GM12874 (cell line): ENCODE results near the gene ZMYND8.

Source experiments
- TF ChIP-seq, protein P1 (sequence below): IDR thresholded peaks from 2 replicates; pipeline ENCODE4 v1.5.1; 2011; ENCODE audit warnings: low read depth, mild to moderate bottlenecking, control low read depth, low read length, moderate library complexity; ENCODE audit not compliant: insufficient read depth

ZMYND8 gene

DNA sequence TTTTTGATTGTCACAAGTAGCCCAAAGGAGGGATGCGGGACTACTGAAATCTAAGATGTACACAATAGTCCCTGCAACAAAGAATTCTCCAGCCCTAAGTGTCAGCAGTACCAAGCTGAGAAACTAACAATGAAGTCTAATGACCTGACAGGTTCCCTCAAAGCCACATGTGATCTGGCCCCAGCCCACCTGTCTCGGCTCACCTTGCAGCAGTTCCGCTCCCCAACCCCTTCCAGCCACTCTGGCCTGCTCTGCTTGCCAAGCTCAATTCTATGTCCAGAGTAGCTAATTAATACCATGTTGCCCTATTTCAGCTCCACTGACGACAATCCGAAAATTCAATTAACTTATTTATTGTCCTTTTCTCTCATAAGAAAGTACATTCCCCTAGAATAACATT is 72.1 kb downstream of the ZMYND8 start:
- TF ChIP-seq, protein P1, sequence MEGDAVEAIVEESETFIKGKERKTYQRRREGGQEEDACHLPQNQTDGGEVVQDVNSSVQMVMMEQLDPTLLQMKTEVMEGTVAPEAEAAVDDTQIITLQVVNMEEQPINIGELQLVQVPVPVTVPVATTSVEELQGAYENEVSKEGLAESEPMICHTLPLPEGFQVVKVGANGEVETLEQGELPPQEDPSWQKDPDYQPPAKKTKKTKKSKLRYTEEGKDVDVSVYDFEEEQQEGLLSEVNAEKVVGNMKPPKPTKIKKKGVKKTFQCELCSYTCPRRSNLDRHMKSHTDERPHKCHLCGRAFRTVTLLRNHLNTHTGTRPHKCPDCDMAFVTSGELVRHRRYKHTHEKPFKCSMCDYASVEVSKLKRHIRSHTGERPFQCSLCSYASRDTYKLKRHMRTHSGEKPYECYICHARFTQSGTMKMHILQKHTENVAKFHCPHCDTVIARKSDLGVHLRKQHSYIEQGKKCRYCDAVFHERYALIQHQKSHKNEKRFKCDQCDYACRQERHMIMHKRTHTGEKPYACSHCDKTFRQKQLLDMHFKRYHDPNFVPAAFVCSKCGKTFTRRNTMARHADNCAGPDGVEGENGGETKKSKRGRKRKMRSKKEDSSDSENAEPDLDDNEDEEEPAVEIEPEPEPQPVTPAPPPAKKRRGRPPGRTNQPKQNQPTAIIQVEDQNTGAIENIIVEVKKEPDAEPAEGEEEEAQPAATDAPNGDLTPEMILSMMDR: no peak

DNA sequence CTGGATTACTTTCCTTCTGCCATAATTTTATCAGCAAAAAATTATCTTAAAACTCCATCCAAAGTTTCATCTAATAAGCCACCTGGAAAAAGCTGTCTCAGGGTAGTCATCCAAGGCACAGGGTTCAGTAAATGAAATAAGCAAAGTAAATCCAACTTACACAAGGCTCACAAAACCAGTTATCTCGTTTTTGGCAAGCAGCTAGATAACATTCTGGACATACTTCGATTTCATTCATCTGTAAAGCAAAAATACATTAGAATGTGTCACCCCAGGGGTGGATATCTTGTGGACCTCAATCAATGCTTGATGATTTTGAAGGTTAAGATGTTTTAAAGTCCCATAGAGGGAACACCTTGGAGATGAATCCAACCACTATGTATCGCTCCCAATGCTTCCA is 73.1 kb downstream of the ZMYND8 start:
- TF ChIP-seq, protein P1: no peak

DNA sequence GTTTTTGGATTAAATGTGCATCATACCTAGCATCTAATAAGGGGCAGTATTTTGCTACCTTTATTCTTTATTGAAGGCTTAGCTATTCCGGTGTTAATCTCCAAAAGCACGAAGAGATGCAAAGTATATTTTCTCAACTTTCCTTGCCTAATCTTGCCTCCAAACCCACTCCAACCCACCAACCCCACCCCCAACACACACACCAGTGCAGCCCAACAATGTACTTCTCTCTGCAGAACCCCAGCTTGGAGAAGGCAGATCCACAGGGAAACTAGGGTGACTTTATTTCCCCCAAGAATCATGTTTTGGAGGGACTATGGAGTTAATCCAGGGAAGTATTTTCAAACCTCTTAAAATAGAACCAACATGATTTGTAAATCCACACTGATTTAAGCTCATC is 73.6 kb downstream of the ZMYND8 start:
- TF ChIP-seq, protein P1: no peak

DNA sequence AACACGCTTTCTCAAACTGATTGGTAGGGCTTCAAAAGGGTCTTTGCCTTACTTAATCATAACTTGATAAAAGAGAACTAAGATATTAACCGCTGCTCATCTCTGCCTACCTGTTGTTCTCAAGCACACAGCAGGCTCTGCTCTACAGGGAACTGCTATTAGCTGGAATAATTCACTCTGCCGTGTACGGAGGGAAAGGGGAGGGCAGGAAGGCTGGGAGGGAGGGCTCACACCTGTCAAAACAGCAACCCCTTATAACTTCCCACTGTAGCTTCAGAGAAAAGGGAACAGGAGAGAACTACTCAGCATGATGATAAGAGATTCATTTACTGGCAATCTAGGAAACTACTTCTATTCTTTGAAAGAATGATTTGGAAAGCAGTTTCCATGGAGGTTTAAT is 75.1 kb downstream of the ZMYND8 start:
- TF ChIP-seq, protein P1: no peak

DNA sequence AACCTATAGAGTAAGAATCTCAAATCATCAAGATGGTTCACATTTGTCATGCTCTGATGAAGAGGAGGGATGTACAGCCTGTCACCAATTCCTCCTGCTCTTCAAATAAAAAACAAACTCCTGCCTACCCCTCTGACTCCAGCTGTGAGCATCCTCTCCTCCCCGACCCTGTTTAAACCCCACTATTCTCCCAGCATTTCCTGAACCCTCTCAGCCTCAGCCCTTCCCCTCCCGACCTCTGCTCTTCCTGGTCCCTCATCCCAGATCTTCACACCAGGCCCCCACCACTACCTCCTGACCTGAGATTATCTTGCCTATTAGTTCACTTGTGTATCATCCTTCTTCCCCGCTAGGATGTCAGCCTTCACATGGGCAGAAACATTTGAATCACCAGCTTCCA is 75.8 kb downstream of the ZMYND8 start:
- TF ChIP-seq, protein P1: no peak

DNA sequence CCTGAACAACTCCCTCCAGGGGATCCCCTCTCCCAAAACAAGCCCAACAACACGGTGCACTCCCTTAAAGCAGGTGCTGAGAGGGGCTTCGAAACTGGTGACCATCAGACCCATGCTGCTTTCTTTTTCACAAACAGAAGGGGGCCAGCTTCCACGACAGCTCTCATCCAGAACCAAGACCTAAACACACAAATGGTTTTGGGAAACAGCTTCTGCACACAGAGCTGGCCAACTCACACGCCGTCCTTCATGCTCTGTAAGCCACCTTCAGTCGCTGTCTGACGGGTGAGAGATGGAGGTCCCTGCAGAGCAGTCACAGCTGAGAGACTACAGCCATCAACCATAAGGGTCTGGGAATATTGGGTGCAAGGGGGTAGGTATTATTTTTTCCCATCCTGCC is 76.3 kb downstream of the ZMYND8 start:
- TF ChIP-seq, protein P1: no peak

DNA sequence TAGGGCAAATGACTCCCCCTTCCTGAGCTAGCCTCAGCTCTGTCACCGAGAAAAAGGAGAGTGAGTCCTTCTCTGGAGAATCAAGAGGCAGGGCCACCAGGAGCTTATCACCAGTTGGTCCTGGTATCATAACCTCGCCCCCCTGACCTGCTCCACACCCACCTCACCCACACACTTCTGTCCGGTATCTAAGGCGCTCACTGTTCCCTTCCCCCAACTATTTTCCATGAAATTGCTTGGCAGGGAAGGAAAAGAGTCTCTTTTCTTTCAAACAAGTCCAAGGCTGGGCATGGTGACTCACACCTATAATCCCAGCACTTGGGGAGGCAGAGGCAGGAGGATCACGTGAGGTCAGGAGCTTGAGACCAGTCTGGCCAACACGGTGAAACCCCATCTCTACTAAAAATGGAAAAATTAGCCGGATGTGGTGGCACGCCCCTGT is 77.6 kb downstream of the ZMYND8 start:
- TF ChIP-seq, protein P1: no peak
